ENCODE results near the gene SNAPIN. TPM values are rescaled to one million over a fixed set of nuclear protein-coding genes. Genes with fewer than 3 reads are reported as not detected.

SNAPIN gene
- total RNA-seq, 2 donors from 2014 or later, result 64.9 to 73.0 TPM

GRCh38 chr1:153629343-153629665 lies 29.2 kb upstream of the SNAPIN start:
- Histone ChIP-seq H3K9me3 (no peaks in the 10 kb centered on the region), H3K4me3 (no peak overlapping the region), H3K27me3 (replicated peaks; ENCODE audit: insufficient read depth) (no peaks in the 10 kb centered on the region), H3K27ac (no peak overlapping the region), H3K4me1 (replicated peaks) (peaks cover 5% of the 10 kb centered on the region), H3K36me3 (no peaks in the 10 kb centered on the region)
- WGBS, result 63% methylated on average over 5 of the region's 5 CpGs
- no peak for TF ChIP-seq POLR2AphosphoS5 (IDR thresholded peaks at IDR 0.05)
- TF ChIP-seq CTCF (IDR thresholded peaks at IDR 0.05), result no peak
- TF ChIP-seq POLR2A (IDR thresholded peaks at IDR 0.05), result no peak
- intact Hi-C loops (cut with DNase I), result loop anchor here (5.0 kb wide), 1 partner anchor 57 kb away; no protein-coding TSS in a partner anchor
- DNase-seq (ENCODE audit: low spot score), result no peak

DNA sequence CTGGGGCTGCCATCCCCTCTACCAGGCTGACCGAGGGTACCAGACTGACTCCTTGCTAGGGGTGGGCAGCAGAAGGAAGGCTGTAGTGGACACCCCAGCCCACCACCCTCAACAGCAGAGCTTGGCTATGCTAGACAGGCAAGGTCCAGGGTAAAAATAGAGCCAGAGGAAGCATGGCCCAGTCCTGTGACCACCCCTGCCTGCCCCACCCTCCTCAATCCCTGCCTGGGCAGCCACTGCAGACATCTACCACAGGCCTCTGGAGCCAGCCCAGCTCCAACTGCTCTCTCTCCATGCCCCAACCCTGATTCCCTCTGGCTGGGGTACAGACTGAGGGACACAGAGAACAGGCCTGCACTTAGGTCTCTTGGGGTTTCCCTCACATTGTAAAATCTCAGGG lies 28.5 kb upstream of the SNAPIN start:
- 80% methylated on average over 1 of the region's 1 CpG for WGBS
- TF ChIP-seq POLR2A (IDR thresholded peaks at IDR 0.05), result no peak
- TF ChIP-seq CTCF (IDR thresholded peaks at IDR 0.05), result no peak
- TF ChIP-seq POLR2AphosphoS5 (IDR thresholded peaks at IDR 0.05), result no peak
- intact Hi-C loops (cut with DNase I), result loop anchor here (5.0 kb wide), 1 partner anchor 58 kb away; no protein-coding TSS in a partner anchor

DNA sequence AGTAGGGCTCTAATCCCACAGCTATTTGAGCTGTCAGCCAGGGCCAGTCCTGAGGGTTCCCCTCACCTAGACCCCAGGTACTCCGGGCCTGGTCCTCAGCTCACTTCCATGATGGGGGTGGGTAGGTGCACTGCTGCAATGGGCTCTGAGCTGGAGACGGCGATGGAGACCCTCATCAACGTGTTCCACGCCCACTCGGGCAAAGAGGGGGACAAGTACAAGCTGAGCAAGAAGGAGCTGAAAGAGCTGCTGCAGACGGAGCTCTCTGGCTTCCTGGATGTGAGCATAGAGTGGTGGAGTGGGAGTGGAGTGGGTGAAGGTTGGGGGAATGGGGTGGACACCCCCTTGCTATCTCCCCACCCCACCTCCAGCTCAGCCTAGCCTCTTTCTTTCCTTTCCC lies 28.1 kb upstream of the SNAPIN start:
- intact Hi-C loops (cut with DNase I), result no loop called here
- Histone ChIP-seq H3K9me3 (no peaks in the 10 kb centered on the region), H3K27ac (no peak overlapping the region), H3K36me3 (no peaks in the 10 kb centered on the region), H3K4me3 (no peak overlapping the region), H3K27me3 (replicated peaks; ENCODE audit: insufficient read depth) (no peaks in the 10 kb centered on the region), H3K4me1 (replicated peaks) (peaks cover 5% of the 10 kb centered on the region)
- no peak for DNase-seq (ENCODE audit: low spot score)
- no peak for TF ChIP-seq POLR2AphosphoS5 (IDR thresholded peaks at IDR 0.05)
- no peak for TF ChIP-seq POLR2A (IDR thresholded peaks at IDR 0.05)
- no peak for TF ChIP-seq CTCF (IDR thresholded peaks at IDR 0.05)
- WGBS, result 74% methylated on average over 7 of the region's 7 CpGs

More for the DNA sequence above, 28.5 kb upstream of the SNAPIN start:
- Histone ChIP-seq H3K27me3 (replicated peaks; ENCODE audit: insufficient read depth) (no peaks in the 10 kb centered on the region), H3K4me3 (no peak overlapping the region), H3K27ac (no peak overlapping the region), H3K4me1 (replicated peaks) (peaks cover 5% of the 10 kb centered on the region), H3K9me3 (no peaks in the 10 kb centered on the region), H3K36me3 (no peaks in the 10 kb centered on the region)
- no peak for DNase-seq (ENCODE audit: low spot score)

DNA sequence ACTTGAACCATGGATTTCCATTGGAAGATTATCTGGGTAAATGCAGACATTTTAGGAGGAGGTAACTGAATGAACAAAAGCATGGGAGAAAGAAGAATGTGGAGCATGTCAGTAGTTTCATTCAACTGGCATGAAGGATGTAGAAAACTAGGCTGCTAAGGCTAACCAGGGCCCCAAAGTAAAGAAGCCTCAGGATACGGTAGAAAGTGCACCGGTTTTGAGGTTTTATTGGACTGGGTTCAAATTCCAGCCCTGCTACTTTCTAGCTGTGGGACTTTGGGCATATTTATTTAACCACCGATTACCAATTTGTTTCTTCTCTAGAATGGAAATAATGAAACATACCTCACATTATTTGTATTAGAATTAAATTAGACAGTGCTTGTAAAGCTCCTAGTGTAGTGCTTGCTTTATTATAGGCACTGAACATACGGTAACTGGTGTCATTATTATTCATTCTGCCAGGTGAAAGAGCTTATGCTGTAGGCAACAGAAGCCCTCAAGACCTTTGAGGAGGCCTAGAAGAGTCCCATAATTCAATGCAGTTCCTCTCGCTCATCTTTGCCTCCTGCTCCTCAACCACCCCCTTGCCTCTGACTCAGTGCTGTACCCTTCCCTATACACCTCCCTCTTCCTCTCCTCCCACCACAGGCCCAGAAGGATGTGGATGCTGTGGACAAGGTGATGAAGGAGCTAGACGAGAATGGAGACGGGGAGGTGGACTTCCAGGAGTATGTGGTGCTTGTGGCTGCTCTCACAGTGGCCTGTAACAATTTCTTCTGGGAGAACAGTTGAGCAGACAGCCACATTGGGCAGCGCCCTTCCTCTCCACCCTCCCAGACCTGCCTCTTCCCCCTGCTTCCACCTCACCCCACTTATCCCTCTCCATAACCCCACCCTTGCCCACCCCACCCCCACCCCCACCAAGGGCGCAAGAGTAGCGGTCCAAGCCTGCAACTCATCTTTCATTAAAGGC lies 27.2 kb upstream of the SNAPIN start:
- no peak for DNase-seq (ENCODE audit: low spot score)
- H3K36me3 ChIP-seq, result no peaks in the 10 kb centered on the region
- peaks cover 5% of the 10 kb centered on the region for H3K4me1 ChIP-seq (replicated peaks)
- no peaks in the 10 kb centered on the region for H3K27me3 ChIP-seq (replicated peaks; ENCODE audit: insufficient read depth)
- intact Hi-C loops (cut with DNase I), result loop anchor here (2.0 kb wide), 1 partner anchor 19 kb away; the partner anchor contains the start of gene S100A16
- 75% methylated on average over 10 of the region's 10 CpGs for WGBS
- H3K27ac ChIP-seq, result no peak overlapping the region
- H3K4me3 ChIP-seq, result no peak overlapping the region
- no peaks in the 10 kb centered on the region for H3K9me3 ChIP-seq
- no peak for TF ChIP-seq POLR2A (IDR thresholded peaks at IDR 0.05)

DNA sequence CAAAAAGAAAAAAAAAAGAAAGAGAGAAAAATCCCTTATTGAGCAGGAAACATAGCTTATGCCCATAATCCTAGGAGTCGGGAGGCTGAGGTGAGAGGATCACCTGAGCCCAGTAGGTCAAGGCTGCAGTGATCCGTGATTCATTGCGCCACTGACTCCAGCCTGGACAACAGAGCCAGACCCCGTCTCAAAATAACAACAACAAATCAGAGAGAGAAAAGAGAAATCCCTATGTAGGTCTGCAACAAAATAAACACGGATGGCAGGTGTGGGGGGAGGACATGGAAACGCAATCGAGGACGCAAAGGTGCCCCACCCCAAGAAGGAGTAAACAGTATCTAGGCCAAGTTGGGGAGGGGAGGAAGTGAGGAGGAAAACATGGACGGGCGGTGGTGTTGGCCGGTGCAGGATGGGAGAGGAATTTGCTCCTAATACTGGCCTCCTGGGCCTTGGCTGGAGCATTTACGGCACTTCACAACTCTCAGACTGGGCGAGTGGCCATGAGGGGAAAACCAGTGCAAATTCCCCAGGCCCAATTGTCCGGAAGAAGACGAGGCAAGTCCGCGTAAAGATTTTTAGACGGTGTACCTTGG lies 25.2 kb upstream of the SNAPIN start:
- no peaks in the 10 kb centered on the region for H3K9me3 ChIP-seq
- intact Hi-C loops (cut with DNase I), result loop anchor here (2.0 kb wide), 1 partner anchor 20 kb away; the partner anchor contains the start of gene S100A16
- peaks cover 0 to 6% of the 10 kb centered on the region in 2 donors for H3K36me3 ChIP-seq
- no peak for TF ChIP-seq POLR2AphosphoS5 (IDR thresholded peaks at IDR 0.05)
- TF ChIP-seq POLR2A (IDR thresholded peaks at IDR 0.05), result no peak
- no peak for TF ChIP-seq CTCF (IDR thresholded peaks at IDR 0.05)
- H3K27ac ChIP-seq, result peak overlapping the region; percentile 99 to 100
- peak overlapping the region; percentile 76 to 93 for H3K4me3 ChIP-seq
- H3K4me1 ChIP-seq (replicated peaks), result no peaks in the 10 kb centered on the region
- no peak for DNase-seq (ENCODE audit: low spot score)
- WGBS, result 45% methylated on average over 18 of the region's 18 CpGs
- H3K27me3 ChIP-seq (replicated peaks; ENCODE audit: insufficient read depth), result no peaks in the 10 kb centered on the region
